Measurements from ENCODE around the gene MPRIP. TPM values are rescaled to one million over a fixed set of nuclear protein-coding genes. Genes with fewer than 3 reads are reported as not detected.

Gene MPRIP
- total and polyA plus RNA-seq, 2 donors (not counting 3 experiments of a cell fraction or from before 2014, with no cell fraction given) = 94.6 to 246 TPM

- Histone ChIP-seq H3K27me3 (ENCODE audit: control insufficient read depth in 2 of 2, insufficient read depth in 2 of 2, low read length in 2 of 2) (no peaks in the 10 kb centered on the region), H3K4me2 (ENCODE audit: insufficient read depth, low read length) (no peak overlapping the region), H3K36me3 (ENCODE audit: control insufficient read depth in 2 of 2, extremely low read depth in 1 of 2, insufficient read depth in 2 of 2, low read length in 2 of 2) (no peaks in the 10 kb centered on the region), H3K4me3 (replicated peaks in 1 of 3; ENCODE audit: insufficient read depth in 1 of 3, low read depth in 1 of 3, low read length in 3 of 3) (no peak overlapping the region), H3K9me3 (replicated peaks; ENCODE audit: control insufficient read depth, insufficient read depth, low read length) (no peaks in the 10 kb centered on the region), H3K9ac (replicated peaks; ENCODE audit: extremely low read depth, insufficient read depth, low read length) (no peak overlapping the region), H2AFZ (ENCODE audit: low read depth, low read length) (no peak overlapping the region), H4K20me1 (replicated peaks; ENCODE audit: control insufficient read depth, extremely low read depth, insufficient read depth, low read length) (no peaks in the 10 kb centered on the region), H3K9me1 (replicated peaks; ENCODE audit: control insufficient read depth, extremely low read depth, insufficient read depth, low read length) (no peaks in the 10 kb centered on the region), H3K4me1 (ENCODE audit: control insufficient read depth, extremely low read depth, insufficient read depth, low read length) (peaks cover 27% of the 10 kb centered on the region), H3K27ac (ENCODE audit: insufficient read depth, low read depth, low read length) (no peak overlapping the region), H3K79me2 (ENCODE audit: control insufficient read depth, insufficient read depth, low read length) (no peaks in the 10 kb centered on the region)
- intact Hi-C loops (cut with micrococcal nuclease) = no loop called here
- no TSS peak for BruUV-seq (replicated peaks)
- no peak for TF ChIP-seq JUN (IDR thresholded peaks at IDR 0.05; ENCODE audit: borderline replicate concordance, insufficient read depth, insufficient read length, low read depth)
- TF ChIP-seq MYC (IDR thresholded peaks at IDR 0.05; ENCODE audit: low read depth, low read length) = no peak
- no peak for TF ChIP-seq EZH2 (IDR thresholded peaks at IDR 0.05; ENCODE audit: borderline replicate concordance, low read depth, low read length, severe bottlenecking)
- TF ChIP-seq MAX (IDR thresholded peaks at IDR 0.05; ENCODE audit: insufficient read depth, insufficient read length) = no peak
- TF ChIP-seq POLR2A (IDR thresholded peaks at IDR 0.05; ENCODE audit: low read depth, low read length) = no peak
- TF ChIP-seq GATA2 (IDR thresholded peaks at IDR 0.05; ENCODE audit: insufficient read depth, insufficient read length, low read depth, low read length) = no peak
- ChIA-PET POLR2A (no interaction called here), CTCF (no interaction called here)
- FAIRE-seq (no peak), DNase-seq (ENCODE audit: low read depth, low spot score) (no peak)
- dilution Hi-C loops (cut with MboI; ENCODE audit: extremely low pct_ligation_motif_present, low sequenced_read_pairs) = no loop called here
Measured at GRCh38 chr17:17034026-17034425, 8.2 kb upstream of the MPRIP start.

- H3K27ac ChIP-seq (ENCODE audit: insufficient read depth, low read depth, low read length) = no peak overlapping the region
- dilution Hi-C loops (cut with MboI; ENCODE audit: extremely low pct_ligation_motif_present, low sequenced_read_pairs) = no loop called here
- CTCF ChIA-PET = interaction anchor here (0.8 to 1.0 kb wide), 3 partner anchors 13 to 107 kb away, joined by 3 read pairs; no protein-coding TSS in a partner anchor
- H3K4me1 ChIP-seq (ENCODE audit: control insufficient read depth, extremely low read depth, insufficient read depth, low read length) = peaks cover 27% of the 10 kb centered on the region
- no peaks in the 10 kb centered on the region for H4K20me1 ChIP-seq (replicated peaks; ENCODE audit: control insufficient read depth, extremely low read depth, insufficient read depth, low read length)
- POLR2A ChIA-PET = no interaction called here
- H3K9ac ChIP-seq (replicated peaks; ENCODE audit: extremely low read depth, insufficient read depth, low read length) = no peak overlapping the region
- H3K36me3 ChIP-seq (ENCODE audit: control insufficient read depth in 2 of 2, extremely low read depth in 1 of 2, insufficient read depth in 2 of 2, low read length in 2 of 2) = no peaks in the 10 kb centered on the region
- H3K4me3 ChIP-seq (replicated peaks in 1 of 3; ENCODE audit: insufficient read depth in 1 of 3, low read depth in 1 of 3, low read length in 3 of 3) = no peak overlapping the region
- no peaks in the 10 kb centered on the region for H3K9me3 ChIP-seq (replicated peaks; ENCODE audit: control insufficient read depth, insufficient read depth, low read length)
- FAIRE-seq (no peak), DNase-seq (ENCODE audit: low read depth, low spot score) (no peak)
- H2AFZ ChIP-seq (ENCODE audit: low read depth, low read length) = no peak overlapping the region
- H3K4me2 ChIP-seq (ENCODE audit: insufficient read depth, low read length) = no peak overlapping the region
- intact Hi-C loops (cut with micrococcal nuclease) = no loop called here
- no peaks in the 10 kb centered on the region for H3K79me2 ChIP-seq (ENCODE audit: control insufficient read depth, insufficient read depth, low read length)
- BruUV-seq (replicated peaks) = no TSS peak
- no peaks in the 10 kb centered on the region for H3K27me3 ChIP-seq (ENCODE audit: control insufficient read depth in 2 of 2, insufficient read depth in 2 of 2, low read length in 2 of 2)
- H3K9me1 ChIP-seq (replicated peaks; ENCODE audit: control insufficient read depth, extremely low read depth, insufficient read depth, low read length) = no peaks in the 10 kb centered on the region
- TF ChIP-seq POLR2A (IDR thresholded peaks at IDR 0.05; ENCODE audit: low read depth, low read length) (no peak), CTCF (IDR thresholded peaks at IDR 0.05; ENCODE audit: extremely low read depth in 1 of 2, insufficient read depth in 1 of 2, low read depth in 1 of 2, low read length in 2 of 2) (no peak), GATA2 (IDR thresholded peaks at IDR 0.05; ENCODE audit: insufficient read depth, insufficient read length, low read depth, low read length) (no peak), POLR2AphosphoS5 (IDR thresholded peaks at IDR 0.05; ENCODE audit: insufficient read depth, low read depth, low read length) (no peak), FOS (IDR thresholded peaks at IDR 0.05; ENCODE audit: borderline replicate concordance, insufficient read depth, low read length) (no peak), JUN (IDR thresholded peaks at IDR 0.05; ENCODE audit: borderline replicate concordance, insufficient read depth, insufficient read length, low read depth) (no peak), MYC (IDR thresholded peaks at IDR 0.05; ENCODE audit: low read depth, low read length) (no peak), MAX (IDR thresholded peaks at IDR 0.05; ENCODE audit: insufficient read depth, insufficient read length) (no peak), EZH2 (IDR thresholded peaks at IDR 0.05; ENCODE audit: borderline replicate concordance, low read depth, low read length, severe bottlenecking) (no peak)
Measured at GRCh38 chr17:17034496-17035075, 7.7 kb upstream of the MPRIP start.

Measured in endothelial cell of umbilical vein (primary cell).